ENCODE data around the gene HSD17B1.

GRCh38 chr17:42517516-42517915 is 35.2 kb upstream of the HSD17B1 start:
- TF ChIP-seq EZH2 (IDR thresholded peaks at IDR 0.05; ENCODE audit: insufficient read depth, poor library complexity, severe bottlenecking) (no peak), EZH2phosphoT487 (IDR thresholded peaks at IDR 0.05; ENCODE audit: insufficient read depth, low read depth) (no peak)
